NCI-H524 treated with DMSO at 0.1 percent for 48 hours (cell line): ENCODE results near the gene LCN2.
A peak's percentile ranks its signal among the peaks of the same experiment; 100 is the strongest.

Source experiments
- DNase-seq: peaks from one replicate; lab custom pipeline; 2025; lab: John Stamatoyannopoulos, UW

The LCN2 gene

DNA sequence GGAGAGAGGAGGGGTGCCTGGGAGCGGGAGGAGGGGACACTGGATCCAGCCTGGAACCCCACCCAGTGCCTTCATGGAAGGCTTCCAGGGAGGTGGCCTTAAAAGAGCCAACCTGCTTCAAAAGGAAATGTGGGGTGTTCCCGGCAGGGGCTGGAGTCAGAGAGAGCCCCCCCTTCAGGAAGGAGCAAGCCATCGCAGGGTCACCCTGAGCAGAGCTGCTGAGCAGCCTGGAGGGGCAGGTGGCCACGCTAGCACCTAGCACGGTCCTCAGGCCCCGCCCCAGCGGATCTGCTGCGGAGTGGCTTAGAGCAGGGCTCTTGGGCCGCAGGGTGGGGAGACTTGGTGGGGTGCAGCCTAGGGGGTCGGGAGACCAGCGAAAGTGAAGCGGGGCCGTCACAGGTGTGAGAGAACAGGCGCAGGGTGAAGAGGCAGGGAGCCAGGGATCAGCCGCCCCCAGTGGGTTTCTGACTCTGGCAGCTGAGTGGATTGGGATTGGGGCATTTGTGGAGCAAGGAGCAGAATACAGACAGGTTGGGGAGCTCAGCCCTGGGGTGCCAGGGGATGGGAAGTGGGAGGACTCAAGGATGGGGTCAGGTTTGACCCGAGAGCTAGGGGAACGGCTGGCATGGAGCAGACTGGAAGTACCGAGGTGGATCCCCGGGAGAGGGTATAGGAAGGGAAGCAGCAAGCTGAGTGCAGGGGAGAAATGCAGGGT lies 1.5 kb downstream of the LCN2 start:
- peak; percentile 20 for DNase-seq

GRCh38 chr9:128151309-128152132 lies 2.3 kb downstream of the LCN2 start:
- DNase-seq: no peak

DNA sequence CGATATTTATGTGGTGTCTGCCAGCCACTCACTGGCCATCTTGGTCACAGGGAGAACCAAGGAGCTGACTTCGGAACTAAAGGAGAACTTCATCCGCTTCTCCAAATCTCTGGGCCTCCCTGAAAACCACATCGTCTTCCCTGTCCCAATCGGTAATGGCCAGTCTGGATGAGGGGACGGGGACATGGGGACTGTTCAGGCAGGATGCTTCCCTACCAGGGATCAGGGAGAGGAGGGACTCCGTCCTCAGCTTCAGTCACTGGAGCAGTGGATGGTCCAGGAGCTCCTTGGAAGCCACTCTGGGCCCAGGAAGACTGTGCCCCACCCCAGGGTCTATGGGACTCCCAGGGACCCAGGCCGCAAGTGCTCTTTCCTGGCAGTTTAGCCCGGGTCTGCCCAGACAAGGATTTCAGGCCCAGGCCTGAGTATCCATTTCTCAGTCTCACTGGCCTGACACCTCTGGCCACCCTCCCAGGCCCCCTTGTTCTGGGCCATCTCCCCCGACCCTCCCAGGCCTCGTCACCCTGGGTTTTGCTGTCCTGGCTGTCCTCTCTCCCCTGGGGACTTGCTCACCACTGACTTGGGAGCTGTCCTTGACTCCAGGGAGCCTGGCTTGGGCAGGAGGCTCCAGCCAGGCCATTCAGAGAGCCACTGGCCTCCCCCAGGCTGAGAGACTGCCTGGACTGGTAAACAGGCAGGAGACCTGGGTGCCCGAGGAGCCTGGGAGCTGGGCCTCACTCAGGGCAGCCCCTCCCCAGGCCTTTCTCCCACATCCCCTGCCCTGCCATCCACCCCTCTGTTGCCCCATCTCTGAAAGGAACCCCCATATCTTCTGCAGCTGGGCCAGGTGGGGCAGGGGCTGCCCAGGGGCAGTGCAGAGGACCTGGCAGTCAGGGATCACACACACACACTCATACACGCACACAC lies 3.1 kb downstream of the LCN2 start:
- DNase-seq: no peak

GRCh38 chr9:128153060-128153946 lies 4.0 kb downstream of the LCN2 start:
- DNase-seq: no peak

GRCh38 chr9:128153947-128154695 lies 4.9 kb downstream of the LCN2 start:
- no peak for DNase-seq

DNA sequence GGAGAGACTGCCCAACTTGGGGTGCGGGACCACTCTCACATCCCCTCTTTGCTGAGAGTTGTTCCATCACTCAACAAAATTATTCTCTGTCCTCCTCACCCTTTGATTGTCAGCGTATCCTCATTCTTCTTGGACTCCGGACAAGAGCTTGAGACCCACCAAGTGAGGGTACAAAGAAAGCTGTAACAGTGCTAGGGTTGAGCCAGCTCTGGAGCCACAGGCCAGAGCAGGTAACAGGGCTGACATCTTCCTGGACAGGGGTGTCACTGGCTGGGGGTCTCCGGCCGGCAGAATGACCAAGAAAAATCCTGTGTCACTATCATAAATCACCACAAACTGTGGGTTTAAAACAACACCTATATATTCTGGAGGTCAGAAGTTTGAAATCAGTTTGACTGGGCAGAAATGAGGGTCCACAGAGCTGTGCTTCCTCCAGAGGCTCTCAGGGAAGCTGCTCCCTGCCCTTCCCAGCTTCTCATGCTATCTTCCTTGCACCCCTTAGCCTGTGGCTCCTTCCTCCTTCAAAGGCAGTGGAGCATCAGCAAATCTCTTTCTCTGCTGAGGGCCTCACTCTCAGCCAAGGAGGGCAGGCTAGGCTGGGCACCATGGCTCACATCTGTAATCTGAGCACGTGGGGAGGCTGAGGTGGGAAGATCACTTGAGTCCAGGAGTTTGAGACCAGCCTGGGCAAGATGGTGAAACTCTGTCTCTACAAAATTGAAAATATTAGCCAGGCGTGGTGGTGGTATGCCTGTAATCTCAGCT lies 6.7 kb downstream of the LCN2 start:
- no peak for DNase-seq

- no peak for DNase-seq
Observed at GRCh38 chr9:128159522-128159783, 10.2 kb downstream of the LCN2 start.

- peak; percentile 75 for DNase-seq
Observed at GRCh38 chr9:128159784-128160602, 10.7 kb downstream of the LCN2 start, which contains the start of gene BBLN. Gene BBLN, plus strand, starts transcription at chr9:128160265. Its CDS starts 143 bp downstream, at chr9:128160408.

DNA sequence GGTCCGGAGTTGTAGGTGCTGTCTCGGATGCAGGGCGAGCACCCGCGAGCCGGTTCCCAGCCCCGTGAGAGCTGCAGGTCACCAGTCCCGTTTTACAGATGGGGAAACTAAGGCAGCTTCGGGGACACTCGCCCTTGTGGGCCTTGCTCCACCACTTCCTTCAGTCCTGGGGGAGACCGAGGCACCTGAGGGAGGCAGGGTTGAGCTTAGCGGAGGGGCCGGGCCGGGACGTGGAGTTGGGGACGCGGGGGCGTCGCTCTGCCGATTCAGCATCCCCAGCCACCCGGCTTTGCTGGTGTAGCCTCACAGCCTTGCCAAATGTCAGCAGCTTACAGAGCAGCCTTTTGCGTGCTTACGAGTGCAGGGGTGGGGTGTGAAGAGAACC lies 11.3 kb downstream of the LCN2 start:
- DNase-seq: no peak

GRCh38 chr9:128161215-128161902 lies 12.1 kb downstream of the LCN2 start:
- DNase-seq: no peak

- DNase-seq: no peak
Observed at GRCh38 chr9:128162215-128163026, 13.2 kb downstream of the LCN2 start.

DNA sequence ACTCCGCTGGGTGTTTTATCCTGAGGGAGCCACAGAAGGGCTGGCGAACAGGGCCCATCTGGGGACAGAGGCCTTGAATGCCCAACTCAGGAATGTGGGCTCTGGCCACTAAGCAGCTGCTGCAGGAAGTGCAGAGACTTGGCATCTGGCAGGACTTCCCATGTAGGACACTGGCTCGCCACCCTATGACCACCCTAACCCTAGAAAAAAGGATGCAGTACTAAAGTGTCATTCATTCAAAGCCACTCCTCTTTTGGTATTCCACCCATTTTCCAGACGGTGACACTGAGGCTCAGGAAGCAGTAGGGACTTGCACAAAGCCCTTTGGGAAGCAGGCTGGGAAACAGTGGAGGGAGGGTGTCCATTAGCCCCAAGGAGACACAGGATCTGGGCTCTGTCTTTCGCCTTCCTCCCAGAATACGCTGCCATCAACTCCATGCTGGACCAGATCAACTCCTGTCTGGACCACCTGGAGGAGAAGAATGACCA lies 13.8 kb downstream of the LCN2 start:
- no peak for DNase-seq

- no peak for DNase-seq
Observed at GRCh38 chr9:128163523-128164306, 14.5 kb downstream of the LCN2 start.

DNA sequence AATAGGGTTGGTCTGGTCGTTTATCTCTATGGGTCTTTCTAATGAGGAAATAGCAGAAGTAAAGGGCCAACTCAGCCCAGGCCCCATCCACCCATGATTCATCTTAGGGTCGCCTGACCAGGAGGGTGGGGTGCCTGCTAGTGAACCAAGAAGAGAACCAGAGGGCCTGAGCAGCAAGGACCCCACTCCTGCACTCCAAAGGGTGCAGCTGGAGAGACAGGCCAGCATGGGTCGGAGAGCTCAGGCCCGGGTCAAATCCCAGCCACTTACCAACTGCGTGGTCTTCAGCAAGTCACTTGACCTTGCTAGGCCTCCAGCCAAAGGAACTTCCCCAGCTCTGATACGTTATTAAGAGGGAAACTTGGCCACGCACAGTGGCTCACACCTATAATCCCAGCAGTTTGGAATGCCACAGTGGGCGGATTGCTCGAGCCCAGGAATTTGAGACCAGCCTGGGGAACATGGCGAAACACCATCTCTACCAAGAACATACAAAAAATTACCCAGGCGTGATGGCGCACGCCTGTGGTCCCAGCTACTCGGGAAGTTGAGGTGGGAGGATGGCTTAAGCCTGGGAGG lies 15.1 kb downstream of the LCN2 start:
- DNase-seq: no peak

GRCh38 chr9:128166169-128166568 lies 16.9 kb downstream of the LCN2 start:
- no peak for DNase-seq

- no peak for DNase-seq
Observed at GRCh38 chr9:128167209-128167608, 18.0 kb downstream of the LCN2 start.
